Stimulated activated CD4-positive, alpha-beta T cell treated with anti-CD3 and anti-CD28 coated beads, Interleukin-15, amount 100 ng/mL, for 1 hour (primary cell): ENCODE data around the gene NEURL4.
A peak's percentile ranks its signal among the peaks of the same experiment; 100 is the strongest.
"Not testable (repeated sequence)": the region's sequence is repeated elsewhere in the genome, so short reads cannot be mapped to it uniquely, and the experiment has no call there.

Experiments
- DNase-seq, 2 donors: peaks; one replicate each; pipeline ENCODE4 v3.0.0-alpha.2; 2020; ENCODE audit warnings: low read depth in 1 of 2, low spot score in 1 of 2

NEURL4 gene

DNA sequence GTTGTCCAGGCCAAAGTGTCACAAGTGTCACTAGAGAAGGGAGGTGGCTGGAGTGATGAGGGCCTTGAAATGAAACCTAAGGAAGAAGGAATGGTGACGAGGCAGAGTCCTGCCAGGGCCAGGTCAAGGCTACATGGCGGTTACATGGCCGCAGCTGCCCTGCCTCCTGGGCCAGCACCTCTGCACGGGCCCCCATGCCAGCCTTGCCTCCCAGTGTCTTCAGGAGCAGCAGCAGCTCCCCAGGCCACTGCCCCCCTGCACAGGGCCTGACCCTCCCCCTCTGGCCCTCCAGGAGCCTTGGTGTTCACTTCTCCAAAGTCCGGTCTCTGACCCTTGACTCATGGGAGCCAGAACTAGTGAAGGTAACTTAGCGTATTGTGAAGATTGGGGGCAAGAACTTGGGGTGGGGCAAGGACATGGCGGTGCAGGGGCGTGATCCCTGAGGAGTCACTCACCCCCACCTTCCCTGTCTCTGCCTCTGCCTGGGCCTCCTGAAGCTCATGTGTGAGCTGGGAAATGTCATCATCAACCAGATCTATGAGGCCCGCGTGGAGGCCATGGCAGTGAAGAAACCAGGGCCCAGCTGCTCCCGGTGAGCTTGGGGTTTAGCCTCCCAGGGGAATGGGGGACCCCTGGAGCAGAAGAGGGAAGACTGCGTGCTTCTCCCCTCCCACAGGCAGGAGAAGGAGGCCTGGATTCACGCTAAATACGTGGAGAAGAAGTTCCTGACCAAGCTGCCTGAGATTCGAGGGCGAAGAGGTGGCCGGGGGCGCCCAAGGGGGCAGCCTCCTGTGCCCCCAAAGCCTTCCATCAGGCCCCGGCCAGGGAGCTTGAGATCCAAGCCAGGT lies 18.7 kb upstream of the NEURL4 start:
- DNase-seq, result no peak

GRCh38 chr17:7346761-7347614 lies 17.9 kb upstream of the NEURL4 start:
- DNase-seq, result no peak

DNA sequence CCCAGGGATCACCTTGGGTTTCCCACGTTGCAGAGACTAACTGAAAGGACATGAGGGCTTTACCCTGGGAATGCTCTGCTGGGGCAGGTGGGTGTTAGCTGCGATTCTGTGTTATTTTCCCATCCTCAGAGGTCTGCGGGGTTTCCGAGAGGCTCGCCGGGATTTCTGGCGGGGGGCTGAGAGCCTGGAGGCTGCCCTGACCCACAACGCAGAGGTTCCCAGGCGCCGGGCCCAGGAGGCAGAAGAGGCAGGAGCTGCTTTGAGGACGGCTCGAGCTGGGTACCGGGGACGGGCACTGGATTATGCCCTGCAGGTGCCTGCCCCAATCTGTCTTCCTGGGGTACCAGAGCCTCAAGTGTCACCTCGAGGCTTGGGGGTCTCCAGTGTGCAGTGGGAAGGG lies 14.1 kb upstream of the NEURL4 start:
- no peak for DNase-seq

GRCh38 chr17:7341842-7342241 lies 12.7 kb upstream of the NEURL4 start:
- no peak for DNase-seq

- no peak for DNase-seq
Observed at GRCh38 chr17:7340179-7340578, 11.0 kb upstream of the NEURL4 start.

- DNase-seq, result not testable (repeated sequence)
Observed at GRCh38 chr17:7337600-7337999, 8.5 kb upstream of the NEURL4 start.

GRCh38 chr17:7336240-7337175 lies 7.4 kb upstream of the NEURL4 start, which contains the start of gene ACAP1:
Gene ACAP1, plus strand, starts transcription at chr17:7336529. Its CDS starts 206 bp downstream, at chr17:7336735.
- DNase-seq, result peak; percentile 73

GRCh38 chr17:7335765-7336164 lies 6.6 kb upstream of the NEURL4 start:
- not testable (repeated sequence) for DNase-seq

- DNase-seq, result no peak
Observed at GRCh38 chr17:7334938-7335538, 5.9 kb upstream of the NEURL4 start.

- not testable (repeated sequence) for DNase-seq
Observed at GRCh38 chr17:7332600-7333069, 3.5 kb upstream of the NEURL4 start.

DNA sequence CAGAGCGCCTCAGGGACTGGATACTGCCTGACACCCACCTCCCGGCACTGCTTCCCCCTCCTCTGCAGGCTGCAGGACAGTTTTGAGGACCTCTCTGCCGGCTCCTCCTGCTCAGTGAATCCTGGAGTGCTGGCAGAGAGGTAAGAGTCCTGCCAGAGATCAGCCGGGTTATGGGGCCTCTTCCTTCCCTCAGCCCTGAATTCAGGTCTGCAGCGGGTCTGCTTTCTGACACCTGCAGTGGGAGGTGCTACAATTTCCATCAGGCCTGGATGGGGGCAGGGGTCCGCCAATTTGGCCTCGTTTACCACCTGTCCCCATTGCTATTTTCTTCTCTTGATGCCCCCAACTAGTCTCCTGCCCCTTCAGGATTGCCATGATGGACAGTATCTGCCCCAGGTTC lies 3.0 kb upstream of the NEURL4 start:
- no peak for DNase-seq

DNA sequence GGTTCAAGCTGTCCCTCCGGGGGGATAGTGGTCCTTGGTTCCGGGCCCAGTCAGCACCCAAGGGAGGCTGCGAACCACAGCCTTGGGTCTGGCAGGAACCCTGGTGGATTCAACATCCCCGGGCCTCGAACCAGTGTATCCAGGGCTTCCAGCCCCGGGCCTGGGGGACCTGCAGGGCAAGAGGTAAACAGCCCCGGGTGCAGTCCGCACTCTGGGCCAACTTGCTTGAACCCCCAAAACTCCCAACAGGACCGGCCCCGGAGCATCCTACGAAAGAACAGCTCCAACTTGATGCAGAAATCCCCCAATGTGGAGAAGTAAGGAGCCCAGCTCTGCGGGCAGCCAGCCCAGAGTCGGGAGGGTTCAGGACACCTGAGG lies 1.5 kb upstream of the NEURL4 start:
- DNase-seq, result no peak

GRCh38 chr17:7329997-7330637 lies 982 bp upstream of the NEURL4 start:
- peak; percentile 51 to 63 for DNase-seq

DNA sequence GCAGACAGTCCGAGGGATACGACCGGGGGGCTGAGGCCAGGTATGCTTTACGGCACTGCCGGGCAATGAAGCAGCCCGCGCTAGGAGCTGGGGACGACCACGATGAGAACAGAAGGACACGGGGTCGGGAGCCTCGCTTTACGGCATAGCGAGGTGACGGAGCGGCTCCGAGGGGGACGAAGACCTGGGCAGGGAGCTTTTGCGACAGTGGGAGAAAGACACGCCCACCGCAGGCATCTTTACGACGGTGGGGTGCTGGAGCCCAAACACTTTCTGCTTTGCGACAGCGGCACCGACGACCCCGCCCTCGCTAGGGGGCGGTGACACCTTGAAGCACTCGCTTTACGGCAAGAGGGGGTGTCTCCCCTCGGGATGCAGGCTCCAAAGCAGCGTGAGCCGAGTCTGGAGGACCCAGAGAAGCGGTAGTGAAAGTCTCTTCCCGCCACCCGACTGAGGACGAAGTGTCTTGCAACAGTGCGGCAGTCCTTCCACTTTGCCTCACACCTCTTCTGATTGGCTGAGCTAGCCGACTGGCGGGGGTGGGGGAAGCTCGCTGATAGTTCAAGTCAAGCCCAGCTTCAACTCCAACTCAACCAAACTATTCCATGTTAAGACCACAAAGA lies 350 bp upstream of the NEURL4 start:
- DNase-seq, result peak; percentile 89 to 94

DNA sequence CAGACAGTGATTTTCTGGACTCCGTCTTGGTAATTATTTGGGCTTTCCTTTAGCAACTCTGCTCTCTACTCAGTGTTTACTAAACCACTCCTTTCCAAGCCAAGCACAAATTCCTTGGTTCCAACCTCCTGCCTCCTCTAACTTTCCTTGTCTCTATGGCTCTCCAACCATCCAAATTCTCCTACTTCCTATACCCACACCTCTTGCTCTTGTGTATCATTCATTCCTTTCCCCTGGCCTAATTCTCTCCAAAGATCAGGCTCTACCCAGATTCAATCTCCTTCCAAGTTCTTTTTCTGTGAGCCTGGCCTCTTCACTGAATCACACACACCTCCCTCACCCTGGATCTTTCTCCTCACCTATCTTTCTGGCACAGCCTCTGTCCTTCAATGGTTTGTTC lies 1.1 kb downstream of the NEURL4 start:
- no peak for DNase-seq

GRCh38 chr17:7327501-7327900 lies 1.6 kb downstream of the NEURL4 start:
- no peak for DNase-seq

DNA sequence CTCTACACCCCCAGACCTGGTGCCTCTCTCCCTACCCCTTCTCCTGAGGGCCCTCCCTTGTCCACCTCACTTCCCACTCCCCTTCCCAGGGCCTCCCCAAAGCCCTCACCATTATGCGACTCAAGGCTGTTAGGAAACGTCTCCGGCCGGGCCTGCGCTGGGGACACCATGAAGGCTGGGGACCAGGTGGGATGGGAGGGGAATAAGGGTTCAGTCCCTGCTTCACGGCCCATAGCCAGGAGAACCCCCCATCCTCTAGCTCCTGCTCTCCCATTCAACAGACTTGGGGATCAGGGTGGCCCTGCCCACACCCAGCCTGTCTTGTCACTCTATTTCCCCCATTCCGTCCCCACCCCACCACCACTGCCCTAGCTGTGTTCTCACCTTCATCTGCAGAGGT lies 2.1 kb downstream of the NEURL4 start:
- no peak for DNase-seq

- DNase-seq, result no peak
Observed at GRCh38 chr17:7326186-7326585, 2.9 kb downstream of the NEURL4 start.

DNA sequence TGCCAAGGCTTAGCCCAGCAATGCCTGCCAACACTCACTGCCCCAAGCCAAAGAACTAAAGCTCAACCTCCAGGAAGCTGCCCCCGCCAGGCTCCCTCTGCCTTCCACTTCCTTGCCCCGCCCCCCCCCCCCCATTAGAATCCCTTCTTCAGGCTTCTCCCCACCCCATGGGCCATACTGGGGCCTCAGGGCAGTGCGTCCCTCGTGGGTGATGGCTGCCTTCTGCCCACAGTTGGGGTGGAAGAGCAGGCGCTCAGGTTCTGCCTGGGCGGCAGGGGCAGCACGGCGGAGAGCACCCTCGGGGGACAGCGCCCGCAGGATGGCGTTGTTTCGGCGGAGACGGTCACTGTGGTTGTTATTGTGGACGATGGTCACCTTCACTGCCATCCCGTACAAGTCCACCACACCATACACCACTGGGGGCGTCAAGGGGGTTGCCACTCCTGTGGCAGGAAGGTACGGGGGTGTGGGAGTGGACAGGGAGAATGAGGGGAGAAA lies 4.1 kb downstream of the NEURL4 start:
- no peak for DNase-seq
